Left ventricle myocardium inferior (tissue), 1 donor: Measurements from ENCODE around the gene YES1. TPM values are rescaled to one million over a fixed set of nuclear protein-coding genes. Genes with fewer than 3 reads are reported as not detected.
"Not testable (repeated sequence)": the region's sequence is repeated elsewhere in the genome, so short reads cannot be mapped to it uniquely, and the experiment has no call there.

Source experiments
- DNase-seq: peaks from one replicate; pipeline ENCODE4 v3.0.0-alpha.2; 2020
- H3K27ac ChIP-seq: fragments of 200-600 bp; replicated peaks from 2 replicates; pipeline ENCODE4 v1.8.0; 2021
- H3K27me3 ChIP-seq: fragments of 200-600 bp; 2 replicates; pipeline ENCODE4 v1.8.0; 2021; ENCODE audit warnings: low read depth
- H3K36me3 ChIP-seq: fragments of 200-600 bp; 2 replicates; pipeline ENCODE4 v1.8.0; 2021
- H3K4me1 ChIP-seq: fragments of 200-600 bp; 2 replicates; pipeline ENCODE4 v1.8.0; 2021
- H3K4me3 ChIP-seq: fragments of 200-600 bp; 2 replicates; pipeline ENCODE4 v1.8.0; 2021; ENCODE audit warnings: mild to moderate bottlenecking, moderate library complexity
- H3K9me3 ChIP-seq: fragments of 200-600 bp; replicated peaks from 2 replicates; pipeline ENCODE4 v1.8.0; 2021
- CTCF ChIP-seq: fragments of 200-600 bp; IDR thresholded peaks from 2 replicates; pipeline ENCODE4 v1.8.0; 2021; ENCODE audit warnings: antibody characterized with exemption, mild to moderate bottlenecking, borderline replicate concordance
- intact Hi-C: fragments of 100-400 bp; cut with micrococcal nuclease; formaldehyde crosslinking; loops from one replicate; pipeline ENCODE4 v1.11.0; 2022
- total RNA-seq: library from RNA; stranded (reverse); fragmentation: NEBNext Ultra II Directional; extraction: Animal tissue kit (Norgen Biotek cat#: 25700); gene quantifications from one replicate; pipeline ENCODE4 v1.2.1, GENCODE V29; 2021
- donor health status: DM: no; HTN: yes; CAD: no; lungs with severe emphysema.

Gene YES1
- total RNA-seq, 1 donor from 2014 or later, result 21.7 TPM

- no peak for TF ChIP-seq CTCF
- Histone ChIP-seq H3K4me3 (no peak overlapping the region), H3K27me3 (no peaks in the 10 kb centered on the region), H3K36me3 (no peaks in the 10 kb centered on the region), H3K4me1 (peaks cover 25% of the 10 kb centered on the region), H3K27ac (no peak overlapping the region), H3K9me3 (no peaks in the 10 kb centered on the region)
- no peak for DNase-seq
- intact Hi-C loops, result no loop called here
Measured at GRCh38 chr18:767084-767882, 44.8 kb downstream of the YES1 start.

- DNase-seq, result no peak
Measured at GRCh38 chr18:766550-766860, 45.5 kb downstream of the YES1 start.

GRCh38 chr18:765764-766549, 46.1 kb downstream of the YES1 start:
- Histone ChIP-seq H3K27me3 (no peaks in the 10 kb centered on the region), H3K4me1 (peaks cover 23% of the 10 kb centered on the region), H3K4me3 (no peak overlapping the region), H3K36me3 (no peaks in the 10 kb centered on the region), H3K27ac (no peak overlapping the region), H3K9me3 (no peaks in the 10 kb centered on the region)
- no peak for TF ChIP-seq CTCF
- no peak for DNase-seq
- intact Hi-C loops, result no loop called here

More at GRCh38 chr18:766550-766860, 45.5 kb downstream of the YES1 start:
- no peak for TF ChIP-seq CTCF
- Histone ChIP-seq H3K36me3 (no peaks in the 10 kb centered on the region), H3K27ac (no peak overlapping the region), H3K9me3 (no peaks in the 10 kb centered on the region), H3K27me3 (no peaks in the 10 kb centered on the region), H3K4me1 (peaks cover 25% of the 10 kb centered on the region), H3K4me3 (no peak overlapping the region)
- intact Hi-C loops, result no loop called here

- H3K36me3 ChIP-seq, H3K9me3 ChIP-seq, DNase-seq, H3K27ac ChIP-seq, H3K4me3 ChIP-seq, H3K4me1 ChIP-seq, intact Hi-C loops, H3K27me3 ChIP-seq: not testable (repeated sequence)
Measured at GRCh38 chr18:759864-760263, 52.2 kb downstream of the YES1 start.

- peaks cover 27% of the 10 kb centered on the region for H3K36me3 ChIP-seq
- intact Hi-C loops, result no loop called here
Measured at GRCh38 chr18:755506-755905, 56.5 kb downstream of the YES1 start.

More at GRCh38 chr18:755506-755905, 56.5 kb downstream of the YES1 start:
- Histone ChIP-seq H3K9me3 (peaks cover 4% of the 10 kb centered on the region), H3K4me1 (no peaks in the 10 kb centered on the region), H3K27me3 (no peaks in the 10 kb centered on the region), H3K4me3 (no peak overlapping the region), H3K27ac (no peak overlapping the region)
- TF ChIP-seq CTCF, result no peak
- no peak for DNase-seq
